SU-DHL-6 (cell line): ENCODE results near the gene ARHGAP35.

Experiments used
- H2AFZ ChIP-seq: fragments of 200-600 bp; sonication (generic); 2 replicates; pipeline ENCODE4 v1.6.1; 2014; ENCODE audit warnings: low read depth, mild to moderate bottlenecking, moderate library complexity, mixed read lengths, antibody characterized with exemption, low read length; ENCODE audit not compliant: severe bottlenecking
- H3F3A ChIP-seq: fragments of 200-600 bp; shearing (Covaris generic); 2 replicates; pipeline ENCODE4 v1.6.0; 2016; ENCODE audit warnings: antibody characterized with exemption, mild to moderate bottlenecking; ENCODE audit not compliant: insufficient read depth
- H3K27ac ChIP-seq: fragments of 200-600 bp; sonication (generic); 2 replicates; pipeline ENCODE4 v1.5.1; 2016; ENCODE audit warnings: low read depth, mild to moderate bottlenecking, low read length, moderate library complexity, mixed read lengths
- H3K27me3 ChIP-seq: fragments of 200-600 bp; sonication (generic), shearing (Covaris generic); 2 replicates; pipeline ENCODE4 v1.6.0; 2014; ENCODE audit warnings: mild to moderate bottlenecking, low read length
- H3K36me3 ChIP-seq: fragments of 200-600 bp; sonication (generic); 2 replicates; pipeline ENCODE4 v1.6.1; 2014; ENCODE audit warnings: mild to moderate bottlenecking, low read length, mixed read lengths
- H3K4me2 ChIP-seq: fragments of 300-600, 200-600 bp; shearing (Covaris generic), sonication (generic); 2 replicates; pipeline ENCODE4 v1.6.0; 2014; ENCODE audit warnings: low read length, low read depth, mild to moderate bottlenecking; ENCODE audit not compliant: poor library complexity, severe bottlenecking
- H3K4me3 ChIP-seq: fragments of 200-600 bp; sonication (generic); 2 replicates; pipeline ENCODE4 v1.5.1; 2014; ENCODE audit warnings: antibody characterized with exemption, low read length, mild to moderate bottlenecking, mixed read lengths; ENCODE audit not compliant: insufficient read depth, poor library complexity, severe bottlenecking
- H3K79me2 ChIP-seq: fragments of 200-600 bp; sonication (generic); 2 replicates; pipeline ENCODE4 v1.6.1; 2014; ENCODE audit warnings: mild to moderate bottlenecking, low read length, moderate library complexity; ENCODE audit not compliant: insufficient read depth
- H3K9ac ChIP-seq: fragments of 200-600 bp; sonication (generic); 2 replicates; pipeline ENCODE4 v1.7.0; 2014; ENCODE audit warnings: mild to moderate bottlenecking, low read length
- H3K9me2 ChIP-seq: fragments of 200-600 bp; sonication (generic); replicated peaks from 2 replicates; pipeline ENCODE4 v1.6.1; 2014; ENCODE audit warnings: low read length; ENCODE audit not compliant: insufficient read depth
- H3K9me3 ChIP-seq: fragments of 200-600 bp; sonication (generic); 2 replicates; pipeline ENCODE4 v1.6.1; 2014; ENCODE audit warnings: low read length, mixed read lengths; ENCODE audit not compliant: insufficient read depth
- H4K20me1 ChIP-seq: fragments of 200-600 bp; sonication (generic); 2 replicates; pipeline ENCODE4 v1.6.1; 2014; ENCODE audit warnings: low read depth, mild to moderate bottlenecking, antibody characterized with exemption, low read length, moderate library complexity, mixed read lengths
- CTCF ChIP-seq: fragments of 200-600 bp; sonication (generic); IDR thresholded peaks from one replicate; pipeline ENCODE4 v1.5.1; 2017; ENCODE audit warnings: antibody characterized with exemption, mild to moderate bottlenecking, low read length, moderate library complexity; ENCODE audit not compliant: insufficient read depth, poor library complexity, severe bottlenecking
- EZH2phosphoT487 ChIP-seq: fragments of 200-600 bp; sonication (generic), shearing (Covaris generic); conservative IDR thresholded peaks from 2 replicates; pipeline ENCODE4 v1.6.1; 2018; ENCODE audit warnings: mild to moderate bottlenecking, antibody characterized with exemption, low read length, moderate library complexity, mixed read lengths

The ARHGAP35 gene

GRCh38 chr19:46845959-46846459, 14.8 kb upstream of the ARHGAP35 start:
- Histone ChIP-seq H3K9ac (no peak overlapping the region), H3K9me3 (no peaks in the 10 kb centered on the region), H3K4me3 (no peak overlapping the region), H3K27me3 (no peaks in the 10 kb centered on the region), H2AFZ (no peak overlapping the region), H3K79me2 (peaks cover 14% of the 10 kb centered on the region), H4K20me1 (no peaks in the 10 kb centered on the region), H3K9me2 (no peaks in the 10 kb centered on the region), H3F3A (no peaks in the 10 kb centered on the region), H3K27ac (no peak overlapping the region), H3K36me3 (no peaks in the 10 kb centered on the region), H3K4me2 (no peak overlapping the region)
- TF ChIP-seq CTCF (no peak), EZH2phosphoT487 (no peak)

DNA sequence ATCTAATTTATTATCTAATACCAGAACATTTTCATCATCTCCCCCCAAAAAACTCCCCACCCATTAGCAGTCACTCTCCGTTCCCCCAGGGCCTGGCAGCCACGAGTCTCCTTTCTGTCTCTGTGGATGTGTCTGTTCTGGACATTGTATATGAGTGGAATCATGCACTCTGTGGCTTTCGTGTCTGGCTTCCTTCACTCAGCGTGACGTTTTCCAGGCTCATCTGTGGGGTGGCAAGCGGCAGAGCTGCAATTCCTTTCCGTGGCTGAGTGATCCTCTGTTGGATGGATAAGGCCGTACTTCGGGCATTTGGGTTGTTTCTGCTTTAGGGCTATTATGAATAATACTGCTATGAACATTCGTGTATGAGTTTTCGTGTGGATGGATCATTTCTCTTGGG, 13.3 kb upstream of the ARHGAP35 start:
- Histone ChIP-seq H3K4me2 (no peak overlapping the region), H3K9me3 (no peaks in the 10 kb centered on the region), H3K27me3 (no peaks in the 10 kb centered on the region), H3K79me2 (peaks cover 14% of the 10 kb centered on the region), H4K20me1 (no peaks in the 10 kb centered on the region), H2AFZ (no peak overlapping the region), H3F3A (no peaks in the 10 kb centered on the region), H3K4me3 (no peak overlapping the region), H3K9ac (no peak overlapping the region), H3K9me2 (no peaks in the 10 kb centered on the region), H3K36me3 (no peaks in the 10 kb centered on the region), H3K27ac (no peak overlapping the region)
- TF ChIP-seq CTCF (no peak), EZH2phosphoT487 (no peak)

GRCh38 chr19:46848389-46848788, 12.4 kb upstream of the ARHGAP35 start:
- no peaks in the 10 kb centered on the region for H3K9me3 ChIP-seq
- TF ChIP-seq EZH2phosphoT487 (no peak), CTCF (no peak)
- no peak overlapping the region for H2AFZ ChIP-seq
- no peak overlapping the region for H3K4me2 ChIP-seq
- H3K4me3 ChIP-seq, result no peak overlapping the region
- no peaks in the 10 kb centered on the region for H3K9me2 ChIP-seq
- H3K9ac ChIP-seq, result no peak overlapping the region
- H4K20me1 ChIP-seq, result no peaks in the 10 kb centered on the region
- H3K36me3 ChIP-seq, result no peaks in the 10 kb centered on the region
- H3F3A ChIP-seq, result no peaks in the 10 kb centered on the region
- no peaks in the 10 kb centered on the region for H3K27me3 ChIP-seq
- peaks cover 14% of the 10 kb centered on the region for H3K79me2 ChIP-seq
- H3K27ac ChIP-seq, result no peak overlapping the region
